ENCODE data around the gene NUP210L. TPM values are rescaled to one million over a fixed set of nuclear protein-coding genes. Genes with fewer than 3 reads are reported as not detected.

The NUP210L gene
- total RNA-seq, 8 experiments from 2014 or later: 0.10 to 0.60 (median 0.31) TPM

DNA sequence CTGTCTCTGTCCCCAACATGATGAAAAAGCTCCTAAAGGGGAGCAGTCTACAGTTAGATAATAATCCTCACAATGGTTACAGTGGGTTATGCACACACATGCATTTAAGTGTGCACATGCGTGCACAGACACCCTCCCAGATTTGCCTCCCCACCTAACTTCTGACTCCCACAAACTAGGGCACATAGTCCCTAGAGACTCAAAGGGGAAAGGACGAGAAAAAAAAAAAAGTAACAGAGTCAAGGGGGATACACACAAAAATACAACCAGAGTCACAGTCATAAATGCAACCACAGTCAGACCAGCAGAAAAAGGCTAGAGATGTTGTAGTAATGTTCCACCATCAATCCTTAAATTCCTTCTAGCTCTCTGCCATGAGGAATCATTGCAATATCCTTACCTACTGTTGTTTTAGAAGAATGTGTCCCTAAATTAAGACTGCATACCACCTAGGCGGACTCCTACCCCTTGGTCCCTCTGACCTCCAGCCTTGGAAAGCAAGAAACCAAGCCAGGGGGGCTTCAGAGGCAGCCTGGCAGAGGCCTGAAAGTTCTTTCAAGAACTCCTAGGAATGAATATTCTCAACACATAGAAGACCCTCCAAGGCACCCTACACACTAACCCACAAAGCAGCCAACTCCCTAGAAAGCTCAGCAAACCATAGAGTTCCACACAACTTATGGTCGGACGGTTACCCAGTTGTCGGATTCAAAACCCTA is 197.7 kb downstream of the NUP210L start:
- H3K4me1 ChIP-seq (replicated peaks in 1 of 2): peaks cover 26 to 27% of the 10 kb centered on the region in 2 donors
- WGBS, 10 experiments: 3 to 100% (median 40%) methylated on average over 1 to 6 of the region's 6 CpGs
- in situ Hi-C loops (cut with MboI; ENCODE audit: low pct_unique_long_range_greater_than_20kb in 2 of 9, low sequenced_read_pairs in 9 of 9, unreplicated experiment in 9 of 9): loop anchor here in 1 of 9 experiments (25.0 kb wide), 1 partner anchor 295 kb away; the partner anchor contains the start of genes ILF2 and SNAPIN
- ATAC-seq (replicated peaks in 6 of 8): no peak
- peak overlapping the region; percentile 71 to 98 (median 90) for H3K4me3 ChIP-seq
- peak overlapping the region in 1 of 2 donors; percentile 87 for H3K27ac ChIP-seq

DNA sequence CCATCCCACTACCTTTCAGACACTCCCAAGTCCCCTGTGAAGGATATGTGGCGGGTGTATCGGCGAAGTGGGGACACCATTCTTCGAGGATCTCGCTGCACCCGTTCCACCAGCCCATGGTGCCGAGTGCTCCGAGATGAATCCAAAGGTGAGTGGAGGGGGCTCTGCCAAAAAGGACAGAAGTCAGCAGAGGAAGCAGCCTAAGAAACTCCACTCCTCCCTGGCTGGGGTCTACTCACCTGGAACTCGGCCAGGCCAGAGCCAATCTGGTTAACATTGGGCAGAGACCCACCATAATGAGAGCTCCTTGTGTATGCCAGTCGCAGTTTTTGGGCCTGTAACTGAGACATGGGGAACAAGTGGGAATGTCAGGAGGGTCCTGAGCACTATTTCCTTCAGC is 200.0 kb downstream of the NUP210L start:
- Histone ChIP-seq H3K27ac (no peak overlapping the region), H3K4me3 (no peak overlapping the region), H3K4me1 (replicated peaks in 1 of 2) (peaks cover 18 to 21% of the 10 kb centered on the region in 2 donors)
- 80 to 100% (median 96%) methylated on average over 1 to 7 of the region's 10 CpGs; no CpG with 5 or more reads in 4 of the 10 experiments for WGBS, 10 experiments
- in situ Hi-C loops (cut with MboI; ENCODE audit: low pct_unique_long_range_greater_than_20kb in 2 of 9, low sequenced_read_pairs in 9 of 9, unreplicated experiment in 9 of 9): loop anchor here in 1 of 9 experiments (25.0 kb wide), 1 partner anchor 293 kb away; the partner anchor contains the start of genes ILF2 and SNAPIN
- no peak for ATAC-seq (replicated peaks in 6 of 8)

DNA sequence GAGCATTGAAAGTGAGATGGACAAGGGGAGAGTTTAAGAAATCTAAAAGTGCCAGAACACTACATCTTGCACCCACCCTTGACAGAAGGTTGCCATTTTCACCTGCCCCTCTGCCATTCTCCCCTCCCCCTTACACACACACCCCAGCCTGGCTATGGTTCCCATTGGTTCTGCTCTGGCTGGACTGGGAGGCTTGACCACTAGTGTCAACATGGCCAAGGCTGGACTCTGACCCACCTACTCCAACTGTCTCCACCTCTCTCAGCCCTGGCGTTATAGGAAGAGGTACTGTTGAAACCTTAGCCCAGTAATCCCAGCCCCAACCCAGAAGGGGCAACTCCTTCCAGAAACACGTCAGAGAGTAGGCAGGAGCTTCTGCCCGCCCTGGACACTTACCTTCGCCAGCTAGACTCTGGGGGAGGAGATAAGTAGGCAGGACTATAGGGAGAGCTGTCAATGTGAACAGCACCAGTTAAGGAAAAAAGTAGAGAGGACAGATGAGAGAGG is 201.0 kb downstream of the NUP210L start:
- H3K27ac ChIP-seq: no peak overlapping the region
- in situ Hi-C loops (cut with MboI; ENCODE audit: low pct_unique_long_range_greater_than_20kb in 2 of 9, low sequenced_read_pairs in 9 of 9, unreplicated experiment in 9 of 9): loop anchor here in 1 of 9 experiments (25.0 kb wide), 1 partner anchor 292 kb away; the partner anchor contains the start of genes ILF2 and SNAPIN
- no peak overlapping the region for H3K4me3 ChIP-seq
- no peak for ATAC-seq (replicated peaks in 6 of 8)
- peaks cover 16 to 19% of the 10 kb centered on the region in 2 donors for H3K4me1 ChIP-seq (replicated peaks in 1 of 2)
- 55 to 100% (median 84%) methylated on average over 2 to 4 of the region's 4 CpGs; no CpG with 5 or more reads in 2 of the 10 experiments for WGBS, 10 experiments

DNA sequence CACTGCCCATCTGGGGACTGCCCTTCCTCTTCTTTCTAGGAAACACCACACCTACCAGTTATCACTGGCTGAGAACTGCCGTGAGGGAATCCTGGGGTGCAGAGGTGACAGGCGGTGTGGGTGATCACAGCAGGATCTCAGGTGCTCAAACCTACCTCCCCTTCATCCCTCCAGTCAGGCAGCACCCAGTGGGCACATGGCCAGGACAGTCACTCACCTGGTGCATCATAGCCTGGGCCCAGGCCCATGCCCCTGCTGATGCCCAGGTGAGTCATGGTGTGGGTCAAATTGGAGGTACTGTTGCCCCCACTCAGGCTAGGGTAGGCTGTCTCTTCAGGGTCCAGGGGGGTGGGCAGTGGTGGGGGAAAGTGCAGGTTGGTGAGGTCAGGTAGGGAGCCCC is 203.1 kb downstream of the NUP210L start:
- H3K4me3 ChIP-seq: no peak overlapping the region
- WGBS, 10 experiments: 100% methylated on average over 1 to 2 of the region's 2 CpGs; no CpG with 5 or more reads in 6 of the 10 experiments
- peaks cover 8 to 10% of the 10 kb centered on the region in 2 donors for H3K4me1 ChIP-seq (replicated peaks in 1 of 2)
- ATAC-seq (replicated peaks in 6 of 8): no peak
- in situ Hi-C loops (cut with MboI; ENCODE audit: low pct_unique_long_range_greater_than_20kb in 2 of 9, low sequenced_read_pairs in 9 of 9, unreplicated experiment in 9 of 9): loop anchor here in 1 of 9 experiments (25.0 kb wide), 1 partner anchor 290 kb away; the partner anchor contains the start of genes ILF2 and SNAPIN
- no peak overlapping the region for H3K27ac ChIP-seq

DNA sequence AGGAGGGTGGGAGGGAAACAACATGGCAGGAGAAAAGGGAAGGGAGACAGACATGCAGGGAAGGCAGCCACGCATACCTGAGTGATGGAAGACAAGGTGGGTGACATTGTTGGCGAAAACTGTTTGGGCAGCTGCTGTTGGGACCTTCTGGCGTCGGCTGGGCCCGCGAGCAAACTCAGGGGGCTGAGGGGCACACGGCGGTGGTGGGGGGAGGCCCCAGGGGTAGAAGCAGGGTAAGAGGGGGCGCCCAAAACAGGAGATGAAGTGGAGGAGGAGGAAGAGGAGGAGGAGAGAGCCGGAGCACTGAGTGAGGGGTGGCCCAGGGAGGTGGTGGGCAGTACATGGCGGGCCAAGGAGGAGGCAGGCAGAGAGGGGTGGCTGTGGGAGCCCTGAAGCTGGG is 203.7 kb downstream of the NUP210L start:
- no peak for ATAC-seq (replicated peaks in 6 of 8)
- no peak overlapping the region for H3K27ac ChIP-seq
- 90 to 100% (median 100%) methylated on average over 1 of the region's 11 CpGs; no CpG with 5 or more reads in 6 of the 10 experiments for WGBS, 10 experiments
- no peak overlapping the region for H3K4me3 ChIP-seq
- H3K4me1 ChIP-seq (replicated peaks in 1 of 2): peaks cover 4% of the 10 kb centered on the region in 2 donors
- in situ Hi-C loops (cut with MboI; ENCODE audit: low pct_unique_long_range_greater_than_20kb in 2 of 9, low sequenced_read_pairs in 9 of 9, unreplicated experiment in 9 of 9): loop anchor here in 1 of 9 experiments (25.0 kb wide), 1 partner anchor 289 kb away; the partner anchor contains the start of genes ILF2 and SNAPIN

DNA sequence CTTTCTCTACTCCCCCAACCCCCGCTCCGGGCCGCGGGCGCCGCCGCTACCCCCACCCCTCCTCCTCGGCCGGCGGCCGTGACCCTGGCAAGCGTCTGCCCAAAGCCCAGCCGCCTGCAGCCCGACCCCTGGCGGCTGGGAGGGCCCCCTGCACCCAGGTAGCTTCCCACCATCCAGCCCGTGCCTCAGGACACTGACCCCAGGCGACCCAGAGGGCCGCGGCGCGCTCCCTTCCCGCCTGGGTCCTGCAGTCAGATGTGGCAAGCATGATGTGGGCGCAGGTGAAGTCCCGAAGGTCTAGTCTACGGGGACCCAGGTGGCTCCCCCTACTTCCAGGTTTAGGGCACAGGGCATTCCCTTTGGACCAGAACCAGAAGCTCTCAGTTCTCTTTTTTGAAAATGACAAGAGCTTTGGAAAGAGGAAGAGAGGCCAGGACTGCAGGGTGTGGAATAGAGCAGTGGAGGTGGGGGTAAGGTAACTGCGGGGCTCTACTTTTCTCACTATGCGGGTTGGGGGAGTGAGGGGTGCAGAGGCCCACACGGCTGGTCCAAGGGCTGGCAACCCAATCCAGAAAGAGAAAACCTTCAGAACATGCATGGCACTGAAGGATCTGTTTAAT is 208.1 kb downstream of the NUP210L start, which contains the start of gene DENND4B:
DENND4B (minus strand) TSS at position 97 of the 620 bp plus-strand sequence. CDS start 2,344 bp downstream, outside the sequence.
- WGBS, 10 experiments: 0 to 38% (median 10%) methylated on average over 1 to 7 of the region's 28 CpGs; no CpG with 5 or more reads in 6 of the 10 experiments
- in situ Hi-C loops (cut with MboI; ENCODE audit: low pct_unique_long_range_greater_than_20kb in 2 of 9, low sequenced_read_pairs in 9 of 9, unreplicated experiment in 9 of 9): loop anchor here in 2 of 9 experiments (25.0 kb wide), 1 partner anchor 134 kb away; no protein-coding TSS in a partner anchor
- Histone ChIP-seq H3K27ac (peak within 1 kb of the TSS; percentile 44 to 73), H3K4me1 (replicated peaks in 1 of 2) (peaks cover 7 to 9% of the 10 kb centered on the region in 2 donors), H3K4me3 (peak within 1 kb of the TSS; percentile 71 to 94 (median 91))
- ATAC-seq (replicated peaks in 6 of 8): peak; percentile 68 to 88 (median 86)

DNA sequence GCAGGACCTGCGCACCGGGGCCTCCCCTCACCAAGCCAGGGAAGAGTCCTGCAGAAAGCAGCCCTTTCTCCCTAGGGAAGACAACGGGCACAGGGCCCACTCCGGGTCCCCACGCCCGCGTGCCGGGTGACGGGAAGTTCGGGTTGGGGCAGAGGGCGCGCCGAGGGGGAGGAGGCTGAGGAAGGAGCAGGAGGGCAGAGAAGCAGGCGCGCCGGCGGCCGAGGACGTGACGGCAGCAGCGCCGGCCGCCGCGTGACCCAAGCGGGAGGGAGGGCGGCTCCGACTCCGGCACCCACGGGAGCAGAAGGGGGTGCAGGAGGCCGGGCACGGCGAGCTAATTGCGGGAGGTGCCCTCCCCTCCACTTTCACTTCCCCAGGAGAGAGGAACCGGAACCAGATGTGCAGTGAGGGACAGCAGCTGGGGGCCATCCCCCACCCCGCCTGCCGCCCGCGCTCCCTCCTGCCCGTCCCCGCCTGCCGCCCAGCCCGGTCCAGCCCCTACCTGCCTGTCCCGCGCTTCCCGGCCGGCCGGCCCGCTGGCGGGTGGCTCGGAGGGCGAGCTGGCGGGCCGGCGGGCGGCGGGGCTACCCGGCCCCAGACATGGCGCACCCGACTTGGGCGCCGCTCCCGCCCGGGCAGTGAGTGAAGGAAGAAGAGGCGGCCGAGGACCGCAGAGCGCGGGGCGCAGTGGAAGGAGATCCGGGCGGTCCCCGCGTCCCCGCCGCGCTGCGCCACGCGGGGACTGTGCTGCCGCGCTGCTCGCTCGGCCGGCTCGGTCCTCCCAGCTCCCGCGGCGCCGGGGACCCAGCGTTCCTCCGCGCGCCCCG is 208.9 kb downstream of the NUP210L start:
- in situ Hi-C loops (cut with MboI; ENCODE audit: low pct_unique_long_range_greater_than_20kb in 2 of 9, low sequenced_read_pairs in 9 of 9, unreplicated experiment in 9 of 9): loop anchor here in 2 of 9 experiments (25.0 kb wide), 1 partner anchor 134 kb away; no protein-coding TSS in a partner anchor
- peak overlapping the region; percentile 71 to 94 (median 91) for H3K4me3 ChIP-seq
- H3K4me1 ChIP-seq (replicated peaks in 1 of 2): peaks cover 7 to 9% of the 10 kb centered on the region in 2 donors
- peak; percentile 66 to 79 (median 74) for ATAC-seq (replicated peaks in 6 of 8)
- 0 to 2% (median 0%) methylated on average over 1 to 9 of the region's 95 CpGs; no CpG with 5 or more reads in 7 of the 10 experiments for WGBS, 10 experiments
- peak overlapping the region; percentile 44 to 73 for H3K27ac ChIP-seq

DNA sequence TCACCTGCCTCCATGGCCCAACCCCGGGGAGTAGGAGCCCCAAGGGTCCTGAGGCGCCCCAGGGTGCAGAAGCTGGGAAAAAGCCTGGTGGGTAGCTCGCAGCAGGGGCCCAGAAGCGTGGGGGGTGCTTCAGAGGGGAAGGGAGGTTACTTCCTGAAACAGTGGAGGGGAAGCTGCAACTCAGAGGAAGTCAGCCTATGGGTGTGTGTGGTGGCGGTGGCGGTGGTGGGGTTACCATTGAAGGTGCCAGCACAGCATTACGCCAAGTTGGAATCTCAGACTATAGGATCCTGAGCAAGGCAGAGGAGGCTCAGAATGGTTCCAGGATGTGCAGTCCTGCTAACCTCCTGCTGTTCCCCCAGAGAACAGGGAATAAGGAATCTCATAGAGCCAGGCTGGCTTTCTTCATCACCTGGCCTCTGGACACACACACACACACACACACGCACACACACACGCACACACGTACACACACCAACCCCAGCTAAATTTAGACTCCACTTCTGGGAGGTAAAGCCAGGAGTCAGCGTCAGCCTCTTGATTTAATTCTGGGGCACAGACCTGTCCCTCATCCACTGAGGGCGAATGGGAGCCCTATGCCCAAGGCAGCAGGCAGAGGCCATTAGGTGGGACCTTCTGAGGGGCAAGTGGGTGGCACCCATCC is 209.6 kb downstream of the NUP210L start:
- in situ Hi-C loops (cut with MboI; ENCODE audit: low pct_unique_long_range_greater_than_20kb in 2 of 9, low sequenced_read_pairs in 9 of 9, unreplicated experiment in 9 of 9): loop anchor here in 2 of 9 experiments (25.0 kb wide), 1 partner anchor 133 kb away; no protein-coding TSS in a partner anchor
- Histone ChIP-seq H3K27ac (peak overlapping the region; percentile 44 to 73), H3K4me1 (replicated peaks in 1 of 2) (peaks cover 7 to 9% of the 10 kb centered on the region in 2 donors), H3K4me3 (peak overlapping the region; percentile 71 to 94 (median 91))
- 0 to 100% (median 63%) methylated on average over 1 to 5 of the region's 12 CpGs; no CpG with 5 or more reads in 3 of the 10 experiments for WGBS, 10 experiments
- peak in 1 of 8 experiments; percentile 27 for ATAC-seq (replicated peaks in 6 of 8)

DNA sequence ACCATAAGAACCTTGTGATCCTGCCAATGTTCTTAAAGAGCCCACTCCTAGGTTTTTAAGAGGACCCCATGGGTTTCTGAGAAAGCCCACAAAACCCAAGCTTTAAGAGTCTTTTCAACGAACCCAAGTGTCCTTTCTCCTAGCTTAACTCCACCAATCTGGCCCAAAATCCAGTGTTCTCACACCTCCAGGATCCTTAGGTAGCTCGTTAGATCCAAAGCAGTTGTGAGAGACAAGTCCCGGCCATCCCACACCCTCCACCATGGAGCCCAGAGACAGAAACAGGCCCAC is 210.1 kb downstream of the NUP210L start:
- in situ Hi-C loops (cut with MboI; ENCODE audit: low pct_unique_long_range_greater_than_20kb in 2 of 9, low sequenced_read_pairs in 9 of 9, unreplicated experiment in 9 of 9): loop anchor here in 2 of 9 experiments (25.0 kb wide), 1 partner anchor 132 kb away; no protein-coding TSS in a partner anchor
- Histone ChIP-seq H3K4me1 (replicated peaks in 1 of 2) (peaks cover 7 to 9% of the 10 kb centered on the region in 2 donors), H3K4me3 (peak overlapping the region in 4 of 5 donors; percentile 71 to 94 (median 89)), H3K27ac (no peak overlapping the region)
- WGBS, 10 experiments: 18 to 100% (median 80%) methylated on average over 1 to 3 of the region's 3 CpGs; no CpG with 5 or more reads in 3 of the 10 experiments
- ATAC-seq (replicated peaks in 6 of 8): no peak

DNA sequence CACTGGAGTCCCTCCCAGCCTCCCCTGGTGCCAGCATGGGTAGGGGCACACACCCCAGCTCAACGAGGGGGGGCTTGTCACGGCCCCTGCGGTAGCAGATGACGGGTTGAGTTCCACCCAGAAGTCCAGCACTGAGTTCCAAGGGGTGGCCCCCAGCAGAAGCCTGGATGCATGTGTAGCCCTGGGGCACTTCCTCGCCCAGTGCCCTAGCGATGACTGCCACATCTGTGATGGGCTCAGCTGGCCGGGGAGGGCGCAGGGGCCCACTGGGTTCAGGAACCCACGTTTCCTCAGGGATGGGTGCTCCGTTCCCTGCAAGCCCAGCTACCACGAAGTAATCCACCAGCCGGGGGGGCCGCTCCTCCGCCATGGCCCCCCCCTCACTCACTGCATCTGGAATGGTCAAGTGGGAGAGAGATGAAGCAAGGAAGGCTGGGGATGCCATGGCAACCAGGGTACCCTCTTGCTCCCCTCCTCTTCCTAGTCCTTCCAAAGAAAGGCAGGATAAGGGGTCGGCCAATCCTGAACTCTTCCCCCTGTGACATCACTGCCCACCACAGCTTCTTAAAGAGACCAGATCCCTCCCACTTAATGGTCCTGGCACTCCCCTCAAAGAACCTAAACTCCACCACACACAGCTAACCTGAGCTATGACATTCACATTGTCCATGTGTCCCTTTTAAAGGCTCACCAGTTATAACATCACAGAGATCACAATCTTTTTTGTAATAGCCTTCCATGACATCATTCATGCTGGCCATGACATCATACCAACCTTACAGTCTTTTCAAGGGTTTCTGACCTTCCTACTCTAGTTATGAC is 210.7 kb downstream of the NUP210L start:
- WGBS, 10 experiments: 20 to 100% (median 60%) methylated on average over 1 to 4 of the region's 15 CpGs; no CpG with 5 or more reads in 5 of the 10 experiments
- in situ Hi-C loops (cut with MboI; ENCODE audit: low pct_unique_long_range_greater_than_20kb in 2 of 9, low sequenced_read_pairs in 9 of 9, unreplicated experiment in 9 of 9): loop anchor here in 2 of 9 experiments (25.0 kb wide), 1 partner anchor 132 kb away; no protein-coding TSS in a partner anchor
- no peak for ATAC-seq (replicated peaks in 6 of 8)
- no peak overlapping the region for H3K27ac ChIP-seq
- peaks cover 7 to 9% of the 10 kb centered on the region in 2 donors for H3K4me1 ChIP-seq (replicated peaks in 1 of 2)
- peak overlapping the region in 1 of 5 donors; percentile 91 for H3K4me3 ChIP-seq

All from motor neuron (in vitro differentiated cells).